OCI-LY1 (cell line): ENCODE results near the gene ELP2.

Source experiments
- CTCF ChIP-seq: fragments of 200-600 bp; sonication (generic), shearing (Covaris generic); IDR thresholded peaks from 2 replicates; pipeline ENCODE4 v1.5.1; 2017; ENCODE audit warnings: mild to moderate bottlenecking, antibody characterized with exemption, low read length, moderate library complexity, mixed read lengths
- EZH2 ChIP-seq: fragments of 200-600 bp; sonication (generic), shearing (Covaris generic); IDR thresholded peaks from 2 replicates; pipeline ENCODE4 v1.8.0; 2017; ENCODE audit warnings: borderline replicate concordance, mixed run types, mild to moderate bottlenecking, antibody characterized with exemption, low read length, moderate library complexity, mixed read lengths

DNA sequence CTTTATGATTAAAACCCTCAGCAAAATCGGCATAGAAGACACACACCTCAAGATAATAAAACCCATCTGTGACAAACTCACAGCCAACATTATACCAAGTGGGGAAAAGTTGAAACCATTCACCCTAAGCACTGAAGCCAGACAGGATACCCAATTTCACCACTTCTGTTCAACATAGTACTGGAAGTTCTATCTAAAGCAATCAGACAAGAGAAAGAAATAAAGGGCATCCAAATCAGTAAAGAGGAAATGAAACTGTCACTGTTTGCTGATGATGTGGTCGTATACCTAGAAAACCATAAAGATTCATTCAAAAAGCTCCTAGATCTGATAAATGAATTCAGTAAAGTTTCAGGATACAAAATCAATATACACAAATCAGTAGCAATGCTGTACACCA lies 46.0 kb upstream of the ELP2 start:
- TF ChIP-seq CTCF, result no peak
- TF ChIP-seq EZH2, result no peak
